Fibroblast of skin of left biceps (primary cell): Measurements from ENCODE around the gene COL9A3.

Experiments
- DNase-seq, 2 experiments: peaks; one replicate each; pipeline ENCODE4 v3.0.0-alpha.2; 2013; ENCODE audit warnings: low read depth in 2 of 2

COL9A3 gene

GRCh38 chr20:62816884-62817873 lies at the start of gene COL9A3:
COL9A3 (plus strand) TSS chr20:62817050; CDS start chr20:62817065, 15 bp downstream.
- no peak for DNase-seq

- no peak for DNase-seq
These were observed 48.7 kb upstream of the COL9A3 start for GRCh38 chr20:62768234-62768546.

DNA sequence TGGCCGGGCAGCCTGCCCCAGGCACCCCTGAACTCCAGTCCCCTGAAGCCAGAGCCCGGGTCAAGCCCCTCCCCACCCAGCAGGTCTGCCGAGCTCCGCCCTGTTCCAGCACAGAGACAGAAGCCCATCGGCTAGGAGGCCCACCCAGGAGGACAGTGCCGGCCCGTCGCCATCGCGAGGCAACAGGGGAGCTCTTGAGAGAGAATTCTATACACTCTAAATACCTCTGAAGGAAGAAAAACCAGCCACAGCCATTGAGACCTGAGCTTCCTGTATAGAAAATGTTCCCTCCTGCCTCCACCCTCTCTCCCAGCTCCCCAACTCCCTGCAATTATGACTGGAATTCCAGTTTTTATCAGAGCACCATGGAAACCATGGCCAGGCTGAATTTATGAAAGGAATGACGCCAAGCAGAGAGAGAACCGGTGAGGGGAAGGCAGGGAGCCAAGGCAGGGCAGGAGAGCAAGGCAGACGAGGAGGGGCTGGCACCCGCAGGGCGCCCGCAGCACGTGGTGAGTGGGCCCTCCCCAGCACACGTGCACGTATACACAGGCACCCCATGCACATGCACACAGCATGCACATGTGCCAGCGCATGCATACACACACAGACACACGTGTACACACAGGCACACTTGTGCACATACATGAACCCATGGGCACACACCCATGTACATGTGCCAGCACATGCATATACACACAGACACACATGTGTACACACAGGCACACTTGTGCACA lies 48.1 kb upstream of the COL9A3 start:
- peak in 1 of 2 experiments; percentile 8 for DNase-seq

DNA sequence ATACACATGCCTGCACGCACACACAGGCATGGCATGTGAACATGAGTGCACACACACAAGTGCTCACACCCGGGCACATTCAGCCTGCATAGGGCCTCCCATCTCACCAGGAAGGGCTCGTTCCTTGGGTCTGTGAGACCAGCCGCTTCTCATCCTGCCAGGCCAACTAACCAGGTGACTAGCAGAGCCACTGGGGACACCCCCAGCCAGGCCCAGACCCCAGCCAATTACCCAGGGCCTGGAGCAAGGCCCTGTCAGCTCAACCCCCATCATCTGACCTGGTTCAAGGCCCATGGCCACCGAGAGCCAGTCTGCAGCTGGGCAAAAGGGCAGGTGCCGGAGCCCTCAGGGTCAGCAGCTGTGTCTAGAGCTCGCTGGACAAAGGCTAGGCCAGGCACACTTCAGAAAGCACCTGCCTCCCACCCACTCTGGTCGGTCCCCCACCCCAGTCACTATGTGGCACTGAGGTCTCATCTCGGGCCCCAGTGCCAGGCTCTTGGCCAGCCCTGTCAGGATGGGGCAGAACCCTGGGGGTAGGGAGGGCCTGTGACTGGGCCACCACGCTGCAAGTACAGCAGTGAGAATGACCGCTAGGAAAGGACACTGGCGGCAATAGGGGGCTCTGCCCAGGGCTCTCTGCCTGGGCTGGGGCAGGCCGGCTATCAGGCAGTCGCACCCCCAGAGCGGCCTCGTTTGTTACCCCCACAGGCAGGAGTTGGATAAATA lies 47.3 kb upstream of the COL9A3 start:
- no peak for DNase-seq

DNA sequence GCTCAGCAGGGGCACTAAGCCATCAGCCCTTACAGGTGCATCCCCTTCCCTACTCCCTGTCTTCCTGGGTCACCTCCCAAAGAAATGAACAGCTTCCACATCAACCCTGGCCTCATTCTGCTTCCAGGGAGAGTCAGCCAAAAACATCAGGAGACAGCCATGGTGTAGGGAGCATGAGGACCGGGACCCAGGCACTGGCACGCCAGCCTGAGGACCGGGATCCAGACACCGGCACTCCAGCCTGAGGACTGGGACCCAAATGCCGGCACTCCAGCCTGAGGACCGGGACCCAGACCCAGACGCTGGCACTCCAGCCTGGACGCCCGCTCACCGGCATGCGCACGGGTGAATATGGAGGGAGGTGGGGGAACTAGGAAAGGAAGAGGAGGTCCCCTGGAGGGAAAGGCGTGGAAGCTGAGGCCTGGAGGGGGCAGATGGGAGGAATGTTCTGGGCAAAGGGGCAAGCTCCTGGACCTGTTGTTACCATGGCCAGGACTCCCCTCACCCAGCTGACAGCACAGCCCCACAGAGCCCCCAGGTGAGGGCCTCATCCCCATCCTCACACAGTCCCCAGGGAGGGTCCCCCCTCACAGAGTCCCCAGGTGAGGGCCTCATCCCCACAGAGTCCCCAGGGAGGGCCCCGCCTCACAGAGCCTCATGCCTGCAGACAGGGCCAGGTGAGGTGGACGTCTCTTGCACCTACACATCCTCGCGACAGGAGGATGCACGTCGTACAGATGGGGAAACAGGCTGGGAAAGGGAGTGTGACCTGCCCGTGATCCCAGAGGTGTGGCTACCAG lies 46.5 kb upstream of the COL9A3 start:
- DNase-seq, result no peak

GRCh38 chr20:62770916-62771315 lies 45.9 kb upstream of the COL9A3 start:
- DNase-seq, result no peak

DNA sequence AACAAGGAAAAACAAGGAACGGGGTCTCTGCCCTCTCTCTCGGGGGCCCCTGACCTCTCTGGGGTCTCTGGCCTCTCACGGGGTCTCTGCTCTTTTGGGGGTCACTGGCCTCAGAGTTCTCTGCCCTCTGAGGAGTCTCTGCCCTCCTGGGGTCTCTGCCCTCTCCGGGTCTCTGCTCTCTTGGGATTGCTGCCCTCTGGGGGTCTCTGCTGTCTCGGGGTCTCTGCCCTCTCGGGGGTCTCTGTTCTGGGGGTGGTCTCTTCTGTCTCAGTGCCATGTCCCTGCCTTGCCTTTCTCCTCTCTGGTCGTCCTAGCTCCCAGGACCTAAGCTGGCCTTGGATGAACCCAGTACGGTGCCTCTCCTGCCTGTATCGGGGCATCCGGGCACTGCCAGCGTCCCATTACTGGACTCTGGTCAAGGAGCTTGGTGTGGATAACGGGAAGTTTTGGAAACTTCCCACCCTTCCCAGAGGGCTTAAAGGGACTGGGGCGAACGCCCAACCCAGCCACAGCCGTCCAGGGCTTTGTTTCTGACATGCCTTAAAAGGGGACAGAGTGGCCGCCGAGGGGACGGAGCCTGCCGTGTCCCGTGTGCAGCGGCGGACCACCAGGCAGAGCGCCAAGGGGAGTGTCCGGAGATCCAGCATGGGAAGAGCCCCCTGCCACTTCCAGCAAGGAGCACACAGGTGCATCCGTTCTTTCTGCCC lies 45.3 kb upstream of the COL9A3 start:
- DNase-seq, result no peak

DNA sequence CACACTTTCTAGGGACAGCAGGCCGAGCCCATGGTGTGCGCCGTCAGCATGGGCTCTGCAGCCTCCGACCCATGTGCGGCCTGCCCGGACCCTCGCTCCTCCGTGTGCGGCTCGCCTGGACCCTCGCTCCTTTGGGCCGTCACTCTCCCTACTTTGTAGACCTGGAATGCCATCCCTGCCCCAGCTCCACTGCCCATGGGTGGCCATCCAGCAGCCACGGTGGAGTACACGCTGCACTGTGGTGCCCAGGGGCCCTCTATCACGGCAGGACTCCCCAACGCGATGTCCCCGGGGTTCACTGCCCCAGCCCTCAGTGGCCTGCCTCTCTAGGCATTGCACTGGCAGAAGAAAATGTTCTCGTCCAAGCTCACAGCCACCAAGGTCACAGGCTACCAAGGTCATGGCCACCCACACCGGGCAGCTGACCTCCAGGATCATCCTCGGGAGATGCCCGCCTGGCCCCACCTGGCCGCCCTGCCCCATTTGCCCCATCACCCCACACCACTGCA lies 44.7 kb upstream of the COL9A3 start:
- no peak for DNase-seq

GRCh38 chr20:62772619-62772989 lies 44.2 kb upstream of the COL9A3 start:
- no peak for DNase-seq

- no peak for DNase-seq
These were observed 43.6 kb upstream of the COL9A3 start for GRCh38 chr20:62772990-62773844.

DNA sequence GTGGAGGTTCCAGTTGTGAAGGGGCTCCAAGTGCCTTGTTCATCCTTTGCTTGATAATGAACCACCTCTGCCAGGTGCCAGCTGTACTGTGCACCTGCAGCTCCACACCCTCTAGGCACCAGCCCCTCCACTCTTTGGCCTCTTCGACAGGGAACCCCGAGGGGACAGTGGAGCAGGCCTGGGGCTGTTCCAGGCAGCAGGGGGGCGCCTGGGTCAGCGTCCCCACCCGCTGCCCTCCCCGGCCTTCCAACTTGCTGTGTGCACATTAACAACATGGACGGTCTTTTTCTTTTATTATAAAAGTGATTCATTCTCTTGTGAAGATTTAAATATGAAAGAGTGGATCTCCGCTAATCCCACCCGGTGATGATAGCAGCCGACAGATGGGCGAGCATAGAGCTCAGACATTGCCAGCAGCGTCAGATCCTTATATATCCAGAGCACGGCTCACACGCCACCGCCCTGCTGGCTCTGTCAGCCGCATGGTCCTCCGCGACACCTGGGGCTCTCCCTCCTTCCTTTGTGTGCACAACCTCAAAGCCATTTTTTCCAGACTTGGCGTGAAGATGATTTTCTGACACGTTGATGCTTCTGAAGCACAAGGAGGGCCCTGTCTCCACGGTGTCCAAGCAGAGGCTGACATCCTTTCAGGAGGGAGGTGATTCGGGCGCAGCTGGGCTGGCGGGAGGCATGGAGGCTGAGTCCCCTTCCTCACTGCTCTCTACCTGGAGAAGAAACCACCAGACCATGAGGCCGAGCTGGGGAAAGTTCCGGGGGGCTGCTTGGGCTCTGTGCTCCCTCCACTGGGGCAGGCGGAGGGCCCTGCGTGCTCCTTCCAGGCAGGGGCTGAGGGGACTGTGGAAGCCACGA lies 42.8 kb upstream of the COL9A3 start:
- no peak for DNase-seq

DNA sequence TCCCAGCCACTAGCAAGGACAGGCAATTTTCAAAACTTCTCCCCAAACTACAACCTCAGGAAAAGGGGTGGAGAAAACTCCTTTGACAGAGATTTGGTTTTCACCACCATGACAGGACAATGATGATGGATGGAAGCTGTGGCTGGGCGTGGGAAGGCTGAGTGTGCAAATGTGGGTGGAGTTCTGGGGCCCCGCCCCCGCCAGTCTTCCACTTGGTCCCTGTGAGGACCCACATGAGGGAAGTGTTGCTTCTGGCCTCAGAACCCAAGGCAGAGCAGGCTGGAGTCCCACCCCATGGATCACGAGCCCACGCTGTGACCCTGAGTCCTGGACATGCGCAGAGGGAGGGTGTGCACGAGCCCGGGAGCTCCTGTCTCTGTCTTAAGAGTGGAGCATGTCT lies 42.1 kb upstream of the COL9A3 start:
- DNase-seq, result no peak

GRCh38 chr20:62775206-62775605 lies 41.6 kb upstream of the COL9A3 start:
- DNase-seq, result no peak

GRCh38 chr20:62776035-62776691 lies 40.7 kb upstream of the COL9A3 start:
- DNase-seq, result no peak

- DNase-seq, result no peak
These were observed 39.9 kb upstream of the COL9A3 start for GRCh38 chr20:62776692-62777527.

GRCh38 chr20:62777528-62777830 lies 39.4 kb upstream of the COL9A3 start:
- no peak for DNase-seq

DNA sequence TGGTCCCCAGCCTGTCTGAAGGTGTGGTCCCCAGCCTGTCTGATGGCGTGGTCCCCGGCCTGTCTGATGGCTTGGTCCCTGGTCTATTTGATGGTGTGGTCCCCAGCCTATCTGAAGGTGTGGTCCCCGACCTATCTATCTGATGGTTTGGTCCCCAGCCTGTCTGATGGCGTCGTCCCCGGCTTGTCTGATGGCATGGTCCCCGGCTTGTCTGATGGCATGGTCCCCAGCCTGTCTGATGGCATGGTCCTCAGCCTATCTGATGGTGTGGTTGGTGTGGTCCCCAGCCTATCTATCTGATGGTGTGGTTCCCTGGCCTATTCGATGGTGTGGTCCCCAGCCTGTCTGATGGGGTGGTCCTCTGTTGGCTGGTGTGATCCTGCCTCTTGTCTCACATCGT lies 38.8 kb upstream of the COL9A3 start:
- DNase-seq, result no peak
